Dermis microvascular lymphatic vessel endothelial cell (primary cell): ENCODE measurements around the gene HDAC9. TPM values are rescaled to one million over a fixed set of nuclear protein-coding genes. Genes with fewer than 3 reads are reported as not detected.
A peak's percentile ranks its signal among the peaks of the same experiment; 100 is the strongest.

Source experiments
- DNase-seq, 2 donors: peaks; one replicate each; pipeline versions ENCODE4 v3.0.0 to v3.0.0-alpha.2; 2010; ENCODE audit warnings: low read depth in 2 of 2
- total RNA-seq: library from RNA; depleted of rRNA; stranded (reverse); fragments of >200 nt; gene quantifications from 2 replicates; pipeline ENCODE4 v1.2.1, GENCODE V29; 2014

Gene HDAC9
- total RNA-seq: 2.0 and 5.3 TPM in 2 replicates

DNA sequence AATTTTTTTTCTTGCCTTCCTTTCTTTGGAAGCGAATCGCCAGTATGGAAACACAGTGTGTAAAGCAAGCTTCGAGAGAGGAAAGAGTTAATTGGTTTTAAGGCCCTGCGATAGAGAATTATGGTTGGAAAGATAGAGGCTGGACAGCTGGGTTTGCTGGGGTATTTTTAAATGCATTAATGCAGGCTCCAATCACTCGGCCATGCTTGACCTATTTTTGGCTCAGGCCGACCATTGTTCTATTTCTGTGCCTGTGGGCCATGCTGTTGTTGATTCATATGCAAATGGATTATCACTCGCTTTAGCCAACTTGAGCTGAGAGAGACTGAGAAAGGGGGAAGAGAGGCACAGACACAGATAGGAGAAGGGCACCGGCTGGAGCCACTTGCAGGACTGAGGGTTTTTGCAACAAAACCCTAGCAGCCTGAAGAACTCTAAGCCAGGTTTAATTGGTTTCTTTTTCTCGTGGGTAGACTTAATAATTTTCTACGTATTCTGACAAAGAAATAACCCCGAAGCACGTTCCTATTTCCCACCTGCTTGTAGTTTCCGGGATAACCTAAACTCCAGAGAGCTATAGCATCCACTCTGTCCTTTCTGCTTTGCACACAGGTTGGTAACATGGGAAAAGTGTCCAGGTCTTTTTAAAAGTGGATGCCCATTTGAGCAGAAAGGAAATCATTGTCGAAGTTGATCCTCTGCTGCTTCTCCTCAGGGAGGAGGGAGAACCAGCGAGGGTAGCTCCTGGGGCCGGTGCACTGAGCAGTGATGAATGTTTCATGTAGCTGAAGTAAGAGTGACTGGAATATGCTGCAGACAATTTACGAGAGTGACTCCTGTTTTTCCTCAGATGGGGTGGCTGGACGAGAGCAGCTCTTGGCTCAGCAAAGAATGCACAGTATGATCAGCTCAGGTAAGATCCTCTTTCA, at the start of gene HDAC9:
Gene HDAC9, plus strand, starts transcription at position 338 of the 929 bp plus-strand sequence. Its CDS starts 554 bp downstream, at position 892.
- DNase-seq: peak in 1 of 2 donors; percentile 69

DNA sequence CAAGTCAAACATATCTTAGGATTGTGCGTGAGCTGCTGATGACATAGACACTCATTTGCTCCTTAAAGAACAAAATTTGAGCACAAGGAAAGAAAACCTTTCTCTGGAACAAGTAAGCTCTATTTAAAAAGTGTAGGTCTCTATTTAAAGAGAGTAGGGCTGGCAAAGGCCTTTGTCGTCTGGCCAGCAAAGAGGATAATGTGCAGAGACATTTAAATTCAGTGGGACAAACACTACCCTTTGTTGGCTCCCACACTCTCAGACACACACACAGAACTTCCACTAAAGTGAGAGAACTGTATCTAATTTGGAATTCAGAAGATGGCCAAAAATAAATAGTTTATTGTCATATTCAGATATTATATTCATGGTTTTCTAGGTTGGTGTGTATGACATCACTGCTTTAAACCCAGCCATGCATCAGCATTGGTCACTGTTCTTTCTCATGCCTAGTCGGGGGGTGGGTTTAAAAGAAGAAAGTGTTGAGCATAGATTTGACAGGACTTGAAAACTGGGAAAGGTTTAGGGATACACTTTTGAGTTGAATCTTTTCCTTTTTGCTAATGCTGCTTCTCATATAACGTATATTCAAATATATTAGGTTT, 49.5 kb upstream of the HDAC9 start:
- DNase-seq: no peak

DNA sequence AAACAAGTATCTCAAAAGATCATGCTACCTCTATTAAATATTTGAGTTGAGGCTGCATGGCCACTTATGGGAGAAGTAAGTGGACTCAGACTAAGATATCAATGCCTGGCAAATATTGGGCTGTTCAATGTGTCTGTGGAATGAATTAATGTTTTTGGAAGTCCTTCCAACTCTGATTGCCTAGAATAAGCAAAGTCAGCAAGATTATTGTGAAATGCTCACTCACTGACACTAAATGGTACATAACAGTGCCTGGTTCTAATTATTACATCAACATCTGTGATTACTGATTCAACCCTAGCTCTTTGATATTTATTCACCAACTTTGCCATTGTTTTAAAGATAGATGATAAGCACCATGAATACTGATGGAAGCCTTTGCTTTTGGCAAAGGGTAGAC, 45.5 kb upstream of the HDAC9 start:
- no peak for DNase-seq

DNA sequence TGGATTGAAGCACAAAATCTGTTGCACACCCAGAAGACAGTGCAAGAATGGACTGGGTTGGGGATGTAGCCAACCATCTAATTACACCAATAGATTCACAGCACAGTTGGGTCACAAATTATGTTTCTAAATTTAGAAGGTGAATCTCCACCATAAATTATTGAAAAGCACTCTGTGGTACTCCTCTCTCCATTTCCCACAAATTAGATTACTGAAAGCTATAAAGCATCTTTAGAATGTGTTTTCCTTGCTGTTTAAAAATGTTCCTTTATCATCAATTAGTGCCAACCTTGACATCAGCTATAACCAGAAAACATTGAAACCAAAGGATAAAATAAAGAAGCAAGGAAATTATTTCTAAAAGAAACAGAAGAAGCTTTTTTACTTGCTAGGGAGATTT, 39.9 kb upstream of the HDAC9 start:
- no peak for DNase-seq

DNA sequence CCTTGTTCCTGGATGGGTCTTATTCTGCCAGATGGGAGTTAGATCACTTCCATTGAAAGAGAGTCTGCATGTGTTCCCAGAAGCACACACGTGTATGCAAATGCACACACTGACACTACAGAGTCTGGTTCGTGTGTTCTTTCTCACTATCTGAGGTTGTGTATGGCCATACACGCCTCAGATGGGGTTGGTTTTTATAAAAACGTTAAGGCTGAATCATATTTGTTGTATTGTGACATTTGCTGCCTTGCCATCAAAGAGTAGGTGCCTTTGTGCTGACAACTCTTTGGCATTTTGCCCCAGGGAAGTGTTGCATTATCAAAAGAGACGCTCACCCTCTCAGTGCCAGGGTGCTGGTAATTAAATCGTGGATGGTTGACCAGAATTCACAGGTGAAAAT, 37.7 kb upstream of the HDAC9 start:
- peak; percentile 1 to 7 for DNase-seq

DNA sequence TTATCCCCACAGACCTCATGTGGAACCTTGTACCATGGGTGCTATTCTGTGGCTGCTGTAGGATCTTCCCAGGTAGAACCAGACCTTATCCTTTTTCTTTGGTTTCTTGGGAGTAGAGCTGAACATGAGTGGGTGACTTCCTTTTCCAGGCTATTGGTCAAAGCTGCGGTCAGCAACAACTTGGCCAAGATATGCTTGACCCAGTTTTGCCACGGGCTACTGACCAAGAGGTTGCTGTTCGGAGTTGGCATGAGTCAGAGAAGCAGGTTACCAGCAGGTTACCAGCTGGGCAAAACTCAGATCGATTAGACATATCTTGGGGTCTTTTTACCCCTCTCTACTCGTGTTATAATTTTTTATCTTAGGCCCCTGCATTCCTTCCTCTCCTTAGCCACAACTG, 36.7 kb upstream of the HDAC9 start:
- no peak for DNase-seq

DNA sequence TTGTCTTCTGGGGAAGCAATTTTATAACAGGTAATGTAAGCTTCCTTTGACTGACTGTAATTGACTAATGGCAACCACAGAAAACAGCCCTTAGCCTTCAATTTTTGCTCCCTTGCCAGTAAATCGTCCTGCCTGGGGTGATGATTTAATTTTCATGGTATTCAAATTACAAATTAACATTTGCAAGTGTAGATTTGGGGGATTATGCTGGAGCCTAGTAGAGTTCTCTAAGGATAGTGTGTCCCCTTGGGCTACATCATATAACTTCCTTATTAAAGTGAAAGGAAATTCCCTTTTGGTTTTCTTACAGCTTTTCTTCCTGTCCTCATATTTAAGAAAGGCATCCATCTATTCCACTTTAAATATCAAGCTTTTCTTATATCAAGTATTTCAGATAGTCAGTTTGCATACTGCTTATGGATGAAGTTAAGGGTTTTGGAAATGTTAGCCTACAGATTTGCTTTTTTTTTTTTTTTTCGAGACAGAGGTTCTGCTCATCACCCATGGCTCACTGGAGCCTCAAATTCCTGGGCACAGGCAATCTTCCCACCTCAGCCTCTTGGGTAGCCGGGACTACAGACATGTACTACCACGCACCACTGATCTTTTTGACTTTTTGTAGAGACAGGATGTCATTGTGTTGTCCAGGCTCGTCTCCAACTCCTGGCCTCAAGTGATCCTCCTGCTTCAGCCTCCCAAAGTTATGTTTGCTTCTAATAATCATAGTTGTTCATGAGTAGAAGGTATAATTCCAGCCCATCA, 35.9 kb upstream of the HDAC9 start:
- no peak for DNase-seq

DNA sequence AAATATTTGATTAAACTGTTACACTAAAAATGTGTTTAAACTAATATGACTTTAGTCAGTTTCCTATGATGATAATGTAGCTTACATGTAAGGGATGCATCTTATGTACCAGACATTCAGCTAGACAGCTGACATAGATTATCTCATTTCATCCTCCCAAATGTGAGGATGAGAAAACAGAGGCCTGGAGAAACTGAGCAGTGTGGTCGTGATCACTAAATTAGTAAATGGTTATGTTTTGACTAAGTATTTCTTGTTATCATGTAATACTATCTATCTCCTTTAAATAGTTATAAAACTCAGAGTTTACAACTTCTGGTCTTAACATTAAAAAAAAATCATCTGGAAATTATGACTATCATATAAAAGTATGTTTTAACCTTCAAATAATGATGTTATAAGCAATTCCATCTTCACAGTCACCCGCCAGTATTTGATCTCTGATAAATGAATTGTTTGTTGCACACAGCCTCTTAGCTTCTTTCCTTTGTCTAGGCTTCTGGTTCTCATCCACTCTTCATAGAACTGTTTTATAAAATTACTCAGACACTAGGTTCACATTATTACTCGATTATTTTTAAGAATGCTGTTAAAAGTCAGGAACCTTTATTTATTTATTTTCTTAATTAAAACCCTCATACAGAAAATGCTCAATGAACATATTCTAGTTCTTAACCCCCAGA, 33.6 kb upstream of the HDAC9 start:
- no peak for DNase-seq

DNA sequence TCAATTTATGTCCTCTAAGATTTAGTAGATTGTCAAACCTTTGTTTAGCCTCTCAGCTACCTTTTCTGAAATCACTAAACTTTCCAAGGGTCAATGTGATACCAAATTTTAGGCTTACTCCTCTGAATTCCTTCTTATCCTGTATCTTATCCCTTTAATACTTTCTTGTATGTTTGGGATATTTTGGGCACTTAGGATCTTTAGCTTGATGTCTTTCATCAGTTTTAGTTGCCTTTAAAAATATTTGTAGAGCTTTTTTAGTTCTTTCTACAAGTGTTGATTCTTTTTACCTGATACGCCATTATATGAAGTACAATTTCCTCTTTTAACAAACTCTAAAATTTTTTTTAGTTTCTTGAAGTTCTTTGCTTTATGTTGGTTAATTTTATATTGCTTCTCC, 30.7 kb upstream of the HDAC9 start:
- no peak for DNase-seq

DNA sequence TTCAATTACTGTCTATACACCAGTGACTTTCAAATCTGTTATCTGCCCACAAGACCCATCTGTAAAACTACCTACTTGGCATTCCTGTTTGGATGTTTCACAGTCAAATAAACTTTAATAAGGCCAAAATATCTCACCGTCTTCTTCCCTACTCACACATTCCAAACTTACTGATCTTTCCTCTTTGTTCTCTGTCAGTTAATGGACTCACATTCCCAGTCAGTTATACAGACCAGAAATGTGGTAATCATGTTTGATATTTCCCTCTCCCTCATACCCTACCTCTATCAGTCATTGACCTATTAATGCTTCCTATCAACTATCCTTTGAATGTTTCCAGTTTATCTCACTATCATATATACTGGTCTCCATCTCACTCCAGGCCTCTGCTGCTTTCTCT, 28.5 kb upstream of the HDAC9 start:
- DNase-seq: no peak

DNA sequence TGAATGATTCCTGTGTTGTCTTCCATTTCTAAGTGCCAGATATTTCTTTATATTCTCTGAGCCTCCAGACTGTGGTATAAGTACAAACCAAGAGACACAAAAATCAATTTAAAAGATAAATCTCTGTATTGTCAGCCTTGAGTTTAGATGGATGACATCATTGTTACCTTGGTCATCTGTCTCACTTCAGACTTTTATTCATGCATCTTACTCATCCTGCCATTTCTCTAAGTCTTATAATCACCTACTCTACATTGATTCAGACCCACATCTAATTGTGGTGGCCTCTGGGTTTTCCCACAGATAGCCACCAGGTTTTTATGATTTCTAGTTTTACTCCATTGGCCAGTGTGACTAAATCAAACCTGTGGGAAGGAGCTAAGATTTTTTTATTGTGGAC, 26.8 kb upstream of the HDAC9 start:
- DNase-seq: no peak

DNA sequence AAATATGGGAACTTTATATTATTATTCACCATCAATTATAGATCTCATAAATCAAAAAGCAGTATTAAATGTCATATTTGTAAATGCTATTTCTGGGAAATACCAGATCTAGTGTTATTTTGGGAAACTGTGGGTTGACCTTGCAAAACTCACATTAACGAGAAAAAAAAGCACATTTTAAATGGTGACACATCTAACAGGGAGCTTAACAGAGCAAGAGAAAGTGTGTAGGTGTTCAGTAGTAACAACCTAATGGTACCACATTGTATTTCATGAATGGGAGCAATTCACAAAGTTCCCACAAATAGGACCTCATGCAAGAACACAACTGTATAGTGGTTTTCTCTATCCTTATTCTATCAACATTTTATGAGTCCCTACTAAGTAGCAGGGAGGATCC, 26.2 kb upstream of the HDAC9 start:
- DNase-seq: no peak

DNA sequence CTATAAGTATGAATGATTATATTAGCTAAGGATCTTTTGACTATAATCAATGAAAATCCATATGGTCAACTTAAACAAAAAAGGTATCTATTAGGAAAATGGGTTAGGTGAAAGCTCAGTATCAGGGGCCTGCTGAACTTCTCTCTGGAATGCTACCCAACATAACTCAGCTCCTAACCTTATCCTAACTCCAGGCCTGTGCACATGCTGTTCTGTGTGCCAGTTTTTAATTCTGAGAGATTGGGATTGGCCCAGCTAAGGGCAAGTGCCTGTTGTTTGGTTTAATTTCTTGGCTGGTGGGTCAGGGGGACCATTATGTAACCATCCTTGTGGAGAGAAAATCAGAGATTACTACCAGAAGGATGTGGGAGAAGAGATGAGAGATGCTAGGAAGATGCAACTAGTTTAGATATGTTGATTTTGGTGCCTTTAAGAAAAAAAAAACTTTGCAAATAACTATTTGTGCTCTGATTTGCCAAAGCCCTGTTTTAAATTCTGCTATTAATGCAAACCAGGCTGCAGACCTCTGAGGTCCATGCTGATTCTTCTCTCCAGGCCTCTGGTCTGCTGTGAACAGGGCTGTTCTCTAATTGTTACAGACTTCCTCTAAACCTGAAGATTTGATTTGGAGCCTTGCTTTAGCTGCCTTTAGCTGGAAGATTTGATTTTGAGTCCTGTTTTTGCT, 23.9 kb upstream of the HDAC9 start:
- DNase-seq: no peak

DNA sequence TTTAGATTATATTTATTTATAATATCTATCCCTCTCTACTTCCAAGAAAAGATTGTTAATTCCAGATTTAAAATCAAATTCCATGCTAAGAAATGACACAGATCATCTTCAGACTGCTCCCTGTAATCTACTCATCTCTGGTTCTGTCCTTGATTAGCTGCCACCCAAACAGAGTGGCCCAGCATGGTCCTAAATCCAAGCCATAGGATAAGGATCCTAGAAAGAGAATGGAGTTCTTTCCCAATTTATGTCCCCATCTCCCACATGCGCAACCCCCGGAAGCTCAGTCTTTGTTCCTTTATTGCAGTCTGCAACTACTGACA, 23.4 kb upstream of the HDAC9 start:
- DNase-seq: no peak

DNA sequence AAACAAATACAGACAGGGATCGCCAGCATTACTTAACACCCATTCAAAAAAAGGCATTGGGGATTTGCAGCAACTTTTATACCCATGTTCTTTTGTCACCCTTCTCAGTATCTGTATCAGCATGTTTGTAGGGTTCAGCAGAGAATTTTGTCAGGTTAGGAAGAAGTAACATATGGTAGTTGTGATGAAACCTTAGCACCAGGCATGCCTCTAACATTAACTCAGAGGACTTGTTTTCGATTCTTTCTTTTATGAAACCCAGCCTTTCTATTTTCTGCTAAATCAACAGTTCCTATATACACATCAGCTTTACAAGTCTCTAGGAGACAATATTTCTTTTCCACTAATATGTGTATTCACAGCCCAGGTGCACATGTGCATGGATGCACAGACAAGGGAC, 22.4 kb upstream of the HDAC9 start:
- no peak for DNase-seq

DNA sequence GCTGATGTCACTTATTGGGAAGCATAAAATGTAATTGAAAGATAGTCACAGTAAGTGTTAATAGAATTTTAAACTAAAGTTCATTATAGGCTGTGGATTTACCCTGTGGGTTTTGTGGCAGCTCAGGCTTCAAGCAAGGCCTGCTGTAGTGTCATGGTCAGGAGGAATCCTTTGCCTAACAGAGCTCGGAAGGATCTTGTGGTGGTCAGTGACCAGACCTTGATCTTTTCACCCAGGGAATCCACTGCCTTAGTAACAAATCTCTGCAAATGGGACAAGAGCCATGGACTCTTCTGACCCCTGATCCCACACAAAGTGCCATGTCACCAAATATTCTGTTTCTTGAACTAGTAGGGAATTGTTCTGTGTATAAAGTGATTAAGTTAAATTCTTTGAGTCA, 20.6 kb upstream of the HDAC9 start:
- no peak for DNase-seq

DNA sequence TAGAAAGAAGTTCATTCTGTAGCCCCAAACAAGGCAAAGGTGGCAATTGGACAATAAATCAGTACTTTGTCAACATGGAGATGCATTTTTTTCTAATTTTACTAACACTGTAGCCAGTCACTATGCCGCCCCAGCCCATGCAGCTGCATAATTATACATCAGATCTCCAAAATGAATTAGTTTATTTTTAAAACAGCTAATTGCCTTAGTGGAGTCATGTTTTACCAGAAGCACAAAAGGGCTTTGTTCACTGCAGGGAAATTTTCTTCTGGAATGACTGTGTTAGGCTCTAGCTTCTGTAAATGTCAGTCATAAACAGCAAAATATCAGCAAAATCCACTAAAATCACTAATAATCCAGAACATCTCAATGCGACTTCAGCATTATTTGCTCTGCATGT, 20.1 kb upstream of the HDAC9 start:
- no peak for DNase-seq

DNA sequence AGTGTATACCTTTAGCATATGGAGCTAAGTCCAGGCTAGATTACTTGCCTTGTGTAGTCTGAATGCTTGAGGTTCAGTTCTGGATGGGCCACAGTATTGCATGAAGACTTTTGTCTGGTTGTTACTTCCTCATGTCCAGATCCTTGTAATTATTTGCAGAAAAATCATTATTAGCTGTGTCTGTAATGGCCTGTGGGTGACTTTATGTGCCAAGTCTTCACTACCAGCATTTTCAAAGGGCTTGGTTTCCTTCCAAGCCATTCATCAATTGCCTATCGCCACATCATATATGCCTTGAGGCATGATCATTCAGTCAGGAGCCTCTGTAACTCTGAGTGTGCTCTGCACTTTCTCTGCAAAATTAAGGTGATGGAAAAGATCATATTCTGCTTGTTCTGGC, 13.8 kb upstream of the HDAC9 start:
- DNase-seq: no peak

DNA sequence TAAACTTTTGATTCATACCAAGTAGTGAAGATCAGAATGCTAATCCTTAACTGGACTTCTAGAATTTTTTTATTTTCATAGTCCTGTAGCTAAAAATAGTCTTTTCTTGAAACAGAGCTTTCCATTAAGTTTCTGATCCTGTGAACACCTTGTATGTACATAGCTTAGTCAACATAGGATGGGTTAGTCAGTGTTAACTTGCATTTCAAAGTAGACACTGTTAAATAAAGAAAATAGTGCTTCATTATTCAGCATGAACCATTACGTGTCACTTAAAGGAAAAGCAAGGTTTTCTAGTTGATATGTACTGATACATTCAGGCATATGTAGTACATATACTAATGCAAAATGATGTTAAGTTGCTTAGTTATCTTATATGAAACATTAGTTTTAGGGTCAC, 7.5 kb upstream of the HDAC9 start:
- DNase-seq: no peak

DNA sequence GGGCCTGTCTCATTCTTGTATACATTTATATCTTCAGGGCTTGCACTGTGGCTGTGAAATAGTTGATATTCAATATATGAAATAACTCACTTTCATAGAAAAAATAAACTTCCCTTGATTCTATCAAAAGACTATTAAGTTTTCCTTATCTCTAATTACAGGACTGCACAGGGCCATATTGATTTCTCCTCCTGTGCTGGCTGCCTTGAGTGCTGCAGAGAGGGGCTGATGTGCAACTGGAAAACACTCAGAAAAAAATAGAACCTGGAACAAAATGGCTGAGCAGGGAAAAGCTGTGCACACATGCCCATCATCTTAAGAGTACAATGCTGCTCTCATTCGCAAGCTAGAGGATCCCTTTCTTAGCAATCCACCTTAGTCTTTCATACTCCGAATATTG, 5.9 kb upstream of the HDAC9 start:
- no peak for DNase-seq

DNA sequence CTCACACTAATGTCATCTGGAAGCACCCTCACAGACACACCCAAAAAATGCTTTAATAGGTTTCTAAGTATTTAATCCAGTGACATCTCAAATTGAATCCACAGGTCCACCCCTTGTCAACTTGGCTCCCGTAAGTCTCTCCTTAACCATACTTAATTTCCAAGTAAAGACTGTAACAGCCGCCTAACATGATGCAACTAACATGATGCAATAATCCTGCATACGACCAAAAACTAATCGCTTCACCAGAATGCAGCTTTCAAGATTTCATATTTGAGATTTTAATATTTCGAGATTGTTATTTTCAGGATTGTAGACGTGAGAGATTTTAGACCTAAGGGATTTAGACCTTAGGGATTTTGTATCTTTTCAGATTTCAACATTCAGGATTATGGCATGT, 3.7 kb upstream of the HDAC9 start:
- DNase-seq: no peak
